ENCODE results near the gene WHRN. TPM values are rescaled to one million over a fixed set of nuclear protein-coding genes. Genes with fewer than 3 reads are reported as not detected.
A peak's percentile ranks its signal among the peaks of the same experiment; 100 is the strongest.

WHRN gene
- total RNA-seq, 1 experiment from 2014 or later: 1.4 TPM

DNA sequence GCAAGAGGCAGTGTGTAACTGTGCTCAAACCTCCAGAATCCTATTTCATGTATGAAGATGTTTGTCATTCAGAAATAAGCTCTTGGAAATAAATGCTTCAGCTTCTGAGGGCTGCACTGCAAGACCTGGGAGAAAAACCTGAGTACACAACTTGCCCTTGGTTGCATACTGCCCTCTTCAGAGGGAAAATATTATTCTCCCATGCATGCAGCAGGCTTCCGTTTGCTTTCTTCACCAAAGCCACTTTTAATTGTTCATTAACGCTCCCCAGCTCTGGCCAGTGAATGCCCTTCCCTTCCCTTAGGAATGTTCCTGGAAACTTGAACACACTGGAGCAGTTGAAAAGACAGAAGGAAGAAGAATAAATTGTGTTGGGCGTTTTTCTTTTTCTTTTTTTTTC, 2.5 kb upstream of the WHRN start:
- TF ChIP-seq, protein P1, sequence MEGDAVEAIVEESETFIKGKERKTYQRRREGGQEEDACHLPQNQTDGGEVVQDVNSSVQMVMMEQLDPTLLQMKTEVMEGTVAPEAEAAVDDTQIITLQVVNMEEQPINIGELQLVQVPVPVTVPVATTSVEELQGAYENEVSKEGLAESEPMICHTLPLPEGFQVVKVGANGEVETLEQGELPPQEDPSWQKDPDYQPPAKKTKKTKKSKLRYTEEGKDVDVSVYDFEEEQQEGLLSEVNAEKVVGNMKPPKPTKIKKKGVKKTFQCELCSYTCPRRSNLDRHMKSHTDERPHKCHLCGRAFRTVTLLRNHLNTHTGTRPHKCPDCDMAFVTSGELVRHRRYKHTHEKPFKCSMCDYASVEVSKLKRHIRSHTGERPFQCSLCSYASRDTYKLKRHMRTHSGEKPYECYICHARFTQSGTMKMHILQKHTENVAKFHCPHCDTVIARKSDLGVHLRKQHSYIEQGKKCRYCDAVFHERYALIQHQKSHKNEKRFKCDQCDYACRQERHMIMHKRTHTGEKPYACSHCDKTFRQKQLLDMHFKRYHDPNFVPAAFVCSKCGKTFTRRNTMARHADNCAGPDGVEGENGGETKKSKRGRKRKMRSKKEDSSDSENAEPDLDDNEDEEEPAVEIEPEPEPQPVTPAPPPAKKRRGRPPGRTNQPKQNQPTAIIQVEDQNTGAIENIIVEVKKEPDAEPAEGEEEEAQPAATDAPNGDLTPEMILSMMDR (IDR thresholded peaks at IDR 0.05; ENCODE audit: insufficient read depth in 1 of 2, low read depth in 1 of 2, low read length in 1 of 2, severe bottlenecking in 1 of 2, unreplicated experiment in 1 of 2): peak; percentile 39 to 54
- Mint-ChIP-seq H3K4me1 (ENCODE audit: low read depth, unreplicated experiment) (no peaks in the 10 kb centered on the region), H3K36me3 (ENCODE audit: insufficient read depth, unreplicated experiment) (no peaks in the 10 kb centered on the region), H3K4me3 (ENCODE audit: unreplicated experiment) (no peak overlapping the region), H3K27me3 (ENCODE audit: insufficient read depth, unreplicated experiment) (peaks cover 22% of the 10 kb centered on the region), H3K9me3 (ENCODE audit: unreplicated experiment) (no peaks in the 10 kb centered on the region), H3K27ac (ENCODE audit: unreplicated experiment) (no peak overlapping the region)
- DNase-seq: peak in 1 of 2 experiments; percentile 40
- Histone ChIP-seq H3K4me1 (no peaks in the 10 kb centered on the region), H3K36me3 (ENCODE audit: control insufficient read depth, insufficient read depth, low read length) (no peaks in the 10 kb centered on the region), H3K4me3 (ENCODE audit: low read depth, low read length) (no peak overlapping the region), H3K27me3 (replicated peaks; ENCODE audit: control insufficient read depth, insufficient read depth, low read length) (peaks cover 2% of the 10 kb centered on the region; the same call in 1 of the 2 replicates), H3K9me3 (no peaks in the 10 kb centered on the region)
- ChIA-PET CTCF (interaction anchor here (0.6 to 1.4 kb wide), 6 partner anchors 10 to 146 kb away, joined by 3 to 7 read pairs (median 3); no protein-coding TSS in a partner anchor), POLR2A (no interaction called here)
- no TSS peak for BruUV-seq (replicated peaks)
- intact Hi-C loops (cut with micrococcal nuclease; ENCODE audit: unreplicated experiment): loop anchor here (1.0 to 5.0 kb wide), 4 partner anchors 20 to 400 kb away; no protein-coding TSS in a partner anchor

DNA sequence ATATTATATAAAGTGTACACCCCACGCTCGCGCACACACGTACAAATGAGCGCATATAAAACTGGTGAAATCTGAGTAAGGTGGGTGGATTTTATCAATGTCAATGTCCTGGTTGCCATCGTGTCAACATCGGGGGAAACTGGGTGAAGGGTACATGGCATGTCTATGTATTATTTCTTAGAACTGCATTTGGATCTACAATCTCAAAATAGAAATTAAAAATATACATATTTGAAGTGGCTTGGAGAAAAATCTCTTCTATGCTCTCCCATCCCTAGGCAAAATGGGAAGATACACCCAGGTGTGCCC, 763 bp upstream of the WHRN start:
- peaks cover 25% of the 10 kb centered on the region for H3K27me3 Mint-ChIP-seq (ENCODE audit: insufficient read depth, unreplicated experiment)
- peak overlapping the region; percentile 95 for H3K27ac Mint-ChIP-seq (ENCODE audit: unreplicated experiment)

DNA sequence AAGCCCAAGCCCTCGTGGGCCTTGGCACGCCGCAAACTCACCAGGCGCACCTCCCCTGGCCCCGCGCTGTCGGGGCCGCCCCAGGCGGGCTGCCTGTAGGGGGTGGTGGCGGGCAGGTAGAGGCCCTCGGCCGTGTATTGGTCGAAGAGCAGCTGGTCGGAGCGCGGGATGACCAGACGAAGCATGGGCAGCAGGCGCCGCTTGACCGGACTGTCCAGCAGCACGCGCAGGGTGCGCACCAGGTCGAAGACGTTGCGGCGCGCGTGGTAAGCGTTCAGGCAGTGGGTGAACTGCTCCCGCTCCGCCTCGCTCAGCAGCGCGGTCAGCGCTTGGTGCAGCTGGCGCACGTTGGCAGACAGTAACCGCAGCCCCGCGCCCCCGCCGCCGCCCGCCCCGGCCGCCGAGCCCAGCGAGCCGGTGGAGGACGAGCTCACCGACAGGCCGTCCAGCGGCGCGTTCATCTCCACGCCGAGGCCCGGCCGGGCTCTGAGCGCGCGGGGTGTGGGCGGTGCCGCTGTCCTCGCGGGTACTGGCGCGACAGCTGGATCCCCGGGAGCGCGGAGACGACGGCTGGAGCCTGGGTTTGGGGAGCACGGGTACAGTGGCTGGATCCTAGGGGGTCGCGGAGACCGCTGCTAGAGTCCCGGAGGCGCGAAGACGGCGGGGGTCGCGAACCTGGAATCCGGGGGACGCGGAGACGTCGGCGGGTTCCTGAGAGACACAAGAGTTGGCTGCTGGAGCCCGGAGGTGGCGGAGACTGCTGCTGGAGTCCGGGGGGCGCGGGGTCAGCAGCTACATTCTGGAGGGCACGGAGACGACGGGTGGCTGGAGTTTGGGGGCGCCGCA, 709 bp downstream of the WHRN start:
- H3K4me3 ChIP-seq (ENCODE audit: low read depth, low read length): peak overlapping the region; percentile 45
- peaks cover 4% of the 10 kb centered on the region; the same call in 1 of the 2 replicates for H3K4me1 ChIP-seq
- no peaks in the 10 kb centered on the region for H3K36me3 ChIP-seq (ENCODE audit: control insufficient read depth, insufficient read depth, low read length)
- no peaks in the 10 kb centered on the region for H3K9me3 ChIP-seq
- no peaks in the 10 kb centered on the region; the same call in 1 of the 2 replicates for H3K27me3 ChIP-seq (replicated peaks; ENCODE audit: control insufficient read depth, insufficient read depth, low read length)
- peak overlapping the region; percentile 88 for H3K4me3 Mint-ChIP-seq (ENCODE audit: unreplicated experiment)
- BruUV-seq (replicated peaks): no TSS peak
- intact Hi-C loops (cut with micrococcal nuclease; ENCODE audit: unreplicated experiment): loop anchor here (5.0 kb wide), 1 partner anchor 403 kb away; no protein-coding TSS in a partner anchor
- H3K9me3 Mint-ChIP-seq (ENCODE audit: unreplicated experiment): no peaks in the 10 kb centered on the region
- TF ChIP-seq, protein P1 (IDR thresholded peaks at IDR 0.05; ENCODE audit: insufficient read depth in 1 of 2, low read depth in 1 of 2, low read length in 1 of 2, severe bottlenecking in 1 of 2, unreplicated experiment in 1 of 2): no peak
- POLR2A ChIA-PET: no interaction called here
- no peaks in the 10 kb centered on the region for H3K36me3 Mint-ChIP-seq (ENCODE audit: insufficient read depth, unreplicated experiment)
- no peak for DNase-seq
- no peak overlapping the region for H3K27ac Mint-ChIP-seq (ENCODE audit: unreplicated experiment)
- H3K4me1 Mint-ChIP-seq (ENCODE audit: low read depth, unreplicated experiment): peaks cover 12% of the 10 kb centered on the region
- CTCF ChIA-PET: interaction anchor here (0.7 kb wide), 1 partner anchor 119 kb away, joined by 3 read pairs; no protein-coding TSS in a partner anchor
- H3K27me3 Mint-ChIP-seq (ENCODE audit: insufficient read depth, unreplicated experiment): peaks cover 18% of the 10 kb centered on the region

More for the DNA sequence above, 763 bp upstream of the WHRN start:
- Mint-ChIP-seq H3K9me3 (ENCODE audit: unreplicated experiment) (no peaks in the 10 kb centered on the region), H3K36me3 (ENCODE audit: insufficient read depth, unreplicated experiment) (no peaks in the 10 kb centered on the region), H3K4me3 (ENCODE audit: unreplicated experiment) (peak overlapping the region; percentile 88), H3K4me1 (ENCODE audit: low read depth, unreplicated experiment) (peaks cover 12% of the 10 kb centered on the region)
- Histone ChIP-seq H3K4me3 (ENCODE audit: low read depth, low read length) (peak overlapping the region; percentile 45), H3K4me1 (peaks cover 4% of the 10 kb centered on the region; the same call in 1 of the 2 replicates), H3K36me3 (ENCODE audit: control insufficient read depth, insufficient read depth, low read length) (no peaks in the 10 kb centered on the region), H3K9me3 (no peaks in the 10 kb centered on the region), H3K27me3 (replicated peaks; ENCODE audit: control insufficient read depth, insufficient read depth, low read length) (peaks cover 1% of the 10 kb centered on the region; the same call in 1 of the 2 replicates)
- CTCF ChIA-PET: no interaction called here
- POLR2A ChIA-PET: interaction anchor here (1.8 kb wide), 1 partner anchor 82 kb away, joined by 4 read pairs; the partner anchor contains the start of gene ATP6V1G1
- intact Hi-C loops (cut with micrococcal nuclease; ENCODE audit: unreplicated experiment): loop anchor here (5.0 kb wide), 1 partner anchor 401 kb away; no protein-coding TSS in a partner anchor
- DNase-seq: no peak
- BruUV-seq (replicated peaks): no TSS peak
- TF ChIP-seq, protein P1 (IDR thresholded peaks at IDR 0.05; ENCODE audit: insufficient read depth in 1 of 2, low read depth in 1 of 2, low read length in 1 of 2, severe bottlenecking in 1 of 2, unreplicated experiment in 1 of 2): no peak
